NB4 (cell line): ENCODE results near the gene XYLB.
A peak's percentile ranks its signal among the peaks of the same experiment; 100 is the strongest.
"Not testable (repeated sequence)": the region's sequence is repeated elsewhere in the genome, so short reads cannot be mapped to it uniquely, and the experiment has no call there.

Experiments used
- DNase-seq: peaks from one replicate; pipeline ENCODE4 v3.0.0; 2010; ENCODE audit warnings: low read depth
- H3K4me3 ChIP-seq: one replicate; pipeline ENCODE4 v1.5.1; 2011; ENCODE audit warnings: mild to moderate bottlenecking, low read depth, low read length, moderate library complexity
- CTCF ChIP-seq: IDR thresholded peaks from one replicate; pipeline ENCODE4 v1.5.1; 2012; ENCODE audit warnings: low read depth, low read length
- MAX ChIP-seq: IDR thresholded peaks from 2 replicates; pipeline ENCODE4 v1.6.1; 2011; ENCODE audit warnings: low read depth, low read length
- MYC ChIP-seq: IDR thresholded peaks from 2 replicates; pipeline ENCODE4 v1.6.1; 2011; ENCODE audit warnings: low read depth, low read length
- POLR2A ChIP-seq: IDR thresholded peaks from 2 replicates; pipeline ENCODE4 v1.6.1; 2011; ENCODE audit warnings: mild to moderate bottlenecking; ENCODE audit not compliant: insufficient read length; ENCODE audit errors: extremely low read depth

The XYLB gene

GRCh38 chr3:38411591-38411990, 65.0 kb downstream of the XYLB start:
- no peak overlapping the region for H3K4me3 ChIP-seq
- no peak for DNase-seq
- TF ChIP-seq MAX (no peak), MYC (no peak), POLR2A (no peak), CTCF (no peak)

- DNase-seq, H3K4me3 ChIP-seq: not testable (repeated sequence)
These were observed 74.2 kb downstream of the XYLB start for GRCh38 chr3:38420758-38421157.

- H3K4me3 ChIP-seq = no peak overlapping the region
- no peak for TF ChIP-seq CTCF
- TF ChIP-seq MAX = no peak
- TF ChIP-seq MYC = no peak
- no peak for TF ChIP-seq POLR2A
- DNase-seq = no peak
These were observed 75.2 kb downstream of the XYLB start for GRCh38 chr3:38421679-38422336.

- not testable (repeated sequence) for H3K4me3 ChIP-seq
These were observed 80.3 kb downstream of the XYLB start for GRCh38 chr3:38426798-38427426.

GRCh38 chr3:38432871-38433658, 86.5 kb downstream of the XYLB start:
- peak; percentile 6 for DNase-seq
- H3K4me3 ChIP-seq = not testable (repeated sequence)

More at GRCh38 chr3:38426798-38427426, 80.3 kb downstream of the XYLB start:
- not testable (repeated sequence) for DNase-seq

GRCh38 chr3:38433661-38434060, 87.1 kb downstream of the XYLB start:
- H3K4me3 ChIP-seq, DNase-seq: not testable (repeated sequence)

- H3K4me3 ChIP-seq = not testable (repeated sequence)
- peak; percentile 30 for DNase-seq
These were observed 92.0 kb downstream of the XYLB start for GRCh38 chr3:38438436-38439069.

GRCh38 chr3:38443205-38443604, 96.6 kb downstream of the XYLB start:
- not testable (repeated sequence) for H3K4me3 ChIP-seq, DNase-seq

- no peak for DNase-seq
- TF ChIP-seq POLR2A (no peak), MYC (no peak), MAX (no peak), CTCF (no peak)
These were observed 99.6 kb downstream of the XYLB start for GRCh38 chr3:38446085-38446686.

More at GRCh38 chr3:38446085-38446686, 99.6 kb downstream of the XYLB start:
- H3K4me3 ChIP-seq = no peak overlapping the region
